ENCODE data around the gene REPIN1.
"Not testable (repeated sequence)": the region's sequence is repeated elsewhere in the genome, so short reads cannot be mapped to it uniquely, and the experiment has no call there.

Gene REPIN1

GRCh38 chr7:150382844-150383225 is 14.2 kb downstream of the REPIN1 start:
- no peak for TF ChIP-seq JUND (IDR thresholded peaks at IDR 0.05; ENCODE audit: low read depth)
- in situ Hi-C loops (cut with HindIII; ENCODE audit: low pct_unique_long_range_greater_than_20kb, low sequenced_read_pairs), result no loop called here
- no peak for DNase-seq (ENCODE audit: low read depth in 1 of 2, low spot score in 1 of 2)

GRCh38 chr7:150383710-150384397 is 15.2 kb downstream of the REPIN1 start:
- no peak for TF ChIP-seq JUND (IDR thresholded peaks at IDR 0.05; ENCODE audit: low read depth)
- DNase-seq (ENCODE audit: low read depth in 1 of 2, low spot score in 1 of 2), result no peak
- in situ Hi-C loops (cut with HindIII; ENCODE audit: low pct_unique_long_range_greater_than_20kb, low sequenced_read_pairs), result no loop called here

GRCh38 chr7:150384406-150385301 is 16.0 kb downstream of the REPIN1 start:
- in situ Hi-C loops (cut with HindIII; ENCODE audit: low pct_unique_long_range_greater_than_20kb, low sequenced_read_pairs), result no loop called here
- DNase-seq (ENCODE audit: low read depth in 1 of 2, low spot score in 1 of 2), result no peak
- TF ChIP-seq JUND (IDR thresholded peaks at IDR 0.05; ENCODE audit: low read depth), result no peak

GRCh38 chr7:150385302-150385723 is 16.7 kb downstream of the REPIN1 start:
- TF ChIP-seq JUND (IDR thresholded peaks at IDR 0.05; ENCODE audit: low read depth), result no peak
- no peak for DNase-seq (ENCODE audit: low read depth in 1 of 2, low spot score in 1 of 2)
- in situ Hi-C loops (cut with HindIII; ENCODE audit: low pct_unique_long_range_greater_than_20kb, low sequenced_read_pairs), result no loop called here

GRCh38 chr7:150385884-150386283 is 17.3 kb downstream of the REPIN1 start:
- in situ Hi-C loops (cut with HindIII; ENCODE audit: low pct_unique_long_range_greater_than_20kb, low sequenced_read_pairs); DNase-seq (ENCODE audit: low read depth in 1 of 2, low spot score in 1 of 2): not testable (repeated sequence)

- no peak for DNase-seq (ENCODE audit: low read depth in 1 of 2, low spot score in 1 of 2)
- TF ChIP-seq JUND (IDR thresholded peaks at IDR 0.05; ENCODE audit: low read depth), result no peak
- in situ Hi-C loops (cut with HindIII; ENCODE audit: low pct_unique_long_range_greater_than_20kb, low sequenced_read_pairs), result no loop called here
These were observed 19.7 kb downstream of the REPIN1 start for GRCh38 chr7:150388306-150388705.

GRCh38 chr7:150388709-150389531 is 20.3 kb downstream of the REPIN1 start:
- no peak for DNase-seq (ENCODE audit: low read depth in 1 of 2, low spot score in 1 of 2)
- TF ChIP-seq JUND (IDR thresholded peaks at IDR 0.05; ENCODE audit: low read depth), result no peak
- in situ Hi-C loops (cut with HindIII; ENCODE audit: low pct_unique_long_range_greater_than_20kb, low sequenced_read_pairs), result no loop called here

GRCh38 chr7:150389532-150389816 is 20.9 kb downstream of the REPIN1 start:
- in situ Hi-C loops (cut with HindIII; ENCODE audit: low pct_unique_long_range_greater_than_20kb, low sequenced_read_pairs), result no loop called here
- no peak for DNase-seq (ENCODE audit: low read depth in 1 of 2, low spot score in 1 of 2)
- TF ChIP-seq JUND (IDR thresholded peaks at IDR 0.05; ENCODE audit: low read depth), result no peak

GRCh38 chr7:150390205-150390604 is 21.6 kb downstream of the REPIN1 start:
- no peak for DNase-seq (ENCODE audit: low read depth in 1 of 2, low spot score in 1 of 2)
- in situ Hi-C loops (cut with HindIII; ENCODE audit: low pct_unique_long_range_greater_than_20kb, low sequenced_read_pairs), result no loop called here
- no peak for TF ChIP-seq JUND (IDR thresholded peaks at IDR 0.05; ENCODE audit: low read depth)

- DNase-seq (ENCODE audit: low read depth in 1 of 2, low spot score in 1 of 2), result no peak
- no peak for TF ChIP-seq JUND (IDR thresholded peaks at IDR 0.05; ENCODE audit: low read depth)
- in situ Hi-C loops (cut with HindIII; ENCODE audit: low pct_unique_long_range_greater_than_20kb, low sequenced_read_pairs), result no loop called here
These were observed 24.7 kb downstream of the REPIN1 start for GRCh38 chr7:150393325-150393724.

- no peak for DNase-seq (ENCODE audit: low read depth in 1 of 2, low spot score in 1 of 2)
- no peak for TF ChIP-seq JUND (IDR thresholded peaks at IDR 0.05; ENCODE audit: low read depth)
- in situ Hi-C loops (cut with HindIII; ENCODE audit: low pct_unique_long_range_greater_than_20kb, low sequenced_read_pairs), result no loop called here
These were observed 27.8 kb downstream of the REPIN1 start for GRCh38 chr7:150396426-150396825.

- TF ChIP-seq JUND (IDR thresholded peaks at IDR 0.05; ENCODE audit: low read depth), result no peak
- no peak for DNase-seq (ENCODE audit: low read depth in 1 of 2, low spot score in 1 of 2)
- in situ Hi-C loops (cut with HindIII; ENCODE audit: low pct_unique_long_range_greater_than_20kb, low sequenced_read_pairs), result no loop called here
These were observed 28.2 kb downstream of the REPIN1 start for GRCh38 chr7:150396851-150397260.
